ENCODE measurements around the gene PRDM8. TPM values are rescaled to one million over a fixed set of nuclear protein-coding genes. Genes with fewer than 3 reads are reported as not detected.

The PRDM8 gene
- total RNA-seq, 1 experiment from 2014 or later, result 0.26 TPM

- no peaks in the 10 kb centered on the region for H4K20me1 ChIP-seq (ENCODE audit: insufficient read depth)
- TF ChIP-seq CTCF (conservative IDR thresholded peaks at IDR 0.05), result no peak
- TF ChIP-seq EZH2 (IDR thresholded peaks at IDR 0.05; ENCODE audit: low read depth), result no peak
- H2AFZ ChIP-seq, result no peak overlapping the region
- no peaks in the 10 kb centered on the region for H3K4me1 ChIP-seq (replicated peaks; ENCODE audit: insufficient read depth)
- H3K27ac ChIP-seq, result no peak overlapping the region
- CTCF ChIA-PET, result no interaction called here
- POLR2A ChIA-PET (ENCODE audit: unreplicated experiment), result no interaction called here
- no peak for DNase-seq
- intact Hi-C loops (cut with micrococcal nuclease; ENCODE audit: unreplicated experiment), result no loop called here
- no peak overlapping the region for H3K4me2 ChIP-seq
- H3F3A ChIP-seq (ENCODE audit: insufficient read depth, low read depth), result no peaks in the 10 kb centered on the region
- no peaks in the 10 kb centered on the region for H3K9me3 ChIP-seq (ENCODE audit: insufficient read depth, low read depth)
- H3K9me2 ChIP-seq (ENCODE audit: insufficient read depth), result no peaks in the 10 kb centered on the region
- H3K36me3 ChIP-seq (ENCODE audit: low read depth), result no peaks in the 10 kb centered on the region
- H3K27me3 ChIP-seq (ENCODE audit: insufficient read depth, low read depth), result no peaks in the 10 kb centered on the region
- no peak overlapping the region for H3K4me3 ChIP-seq
- no peaks in the 10 kb centered on the region for H3K79me2 ChIP-seq (ENCODE audit: low read depth)
- no TSS peak for BruUV-seq (replicated peaks)
Observed at GRCh38 chr4:80196259-80196921, 913 bp upstream of the PRDM8 start.

GRCh38 chr4:80197601-80198440, 518 bp downstream of the PRDM8 start:
- BruUV-seq (replicated peaks), result no TSS peak
- H3F3A ChIP-seq (ENCODE audit: insufficient read depth, low read depth), result no peaks in the 10 kb centered on the region
- no peaks in the 10 kb centered on the region for H3K79me2 ChIP-seq (ENCODE audit: low read depth)
- H3K36me3 ChIP-seq (ENCODE audit: low read depth), result no peaks in the 10 kb centered on the region
- H3K4me3 ChIP-seq, result no peak overlapping the region
- POLR2A ChIA-PET (ENCODE audit: unreplicated experiment), result no interaction called here
- no peaks in the 10 kb centered on the region for H3K27me3 ChIP-seq (ENCODE audit: insufficient read depth, low read depth)
- H3K9me2 ChIP-seq (ENCODE audit: insufficient read depth), result no peaks in the 10 kb centered on the region
- intact Hi-C loops (cut with micrococcal nuclease; ENCODE audit: unreplicated experiment), result no loop called here
- H3K4me2 ChIP-seq, result no peak overlapping the region
- H2AFZ ChIP-seq, result no peak overlapping the region
- H3K4me1 ChIP-seq (replicated peaks; ENCODE audit: insufficient read depth), result no peaks in the 10 kb centered on the region
- TF ChIP-seq EZH2 (IDR thresholded peaks at IDR 0.05; ENCODE audit: low read depth), result no peak
- TF ChIP-seq CTCF (conservative IDR thresholded peaks at IDR 0.05), result no peak
- no peak for DNase-seq
- H4K20me1 ChIP-seq (ENCODE audit: insufficient read depth), result no peaks in the 10 kb centered on the region
- CTCF ChIA-PET, result no interaction called here
- H3K9me3 ChIP-seq (ENCODE audit: insufficient read depth, low read depth), result no peaks in the 10 kb centered on the region
- no peak overlapping the region for H3K27ac ChIP-seq

GRCh38 chr4:80198441-80198837, 1.1 kb downstream of the PRDM8 start:
- H3K27me3 ChIP-seq (ENCODE audit: insufficient read depth, low read depth), result no peaks in the 10 kb centered on the region
- no peaks in the 10 kb centered on the region for H3K9me3 ChIP-seq (ENCODE audit: insufficient read depth, low read depth)
- no peak overlapping the region for H3K4me2 ChIP-seq
- no peaks in the 10 kb centered on the region for H3K36me3 ChIP-seq (ENCODE audit: low read depth)
- POLR2A ChIA-PET (ENCODE audit: unreplicated experiment), result no interaction called here
- no peak for DNase-seq
- H3K27ac ChIP-seq, result no peak overlapping the region
- no peak for TF ChIP-seq EZH2 (IDR thresholded peaks at IDR 0.05; ENCODE audit: low read depth)
- no peak for TF ChIP-seq CTCF (conservative IDR thresholded peaks at IDR 0.05)
- no peaks in the 10 kb centered on the region for H3K79me2 ChIP-seq (ENCODE audit: low read depth)
- intact Hi-C loops (cut with micrococcal nuclease; ENCODE audit: unreplicated experiment), result no loop called here
- H3K9me2 ChIP-seq (ENCODE audit: insufficient read depth), result no peaks in the 10 kb centered on the region
- CTCF ChIA-PET, result interaction anchor here (0.6 kb wide), 1 partner anchor 693 kb away, joined by 3 read pairs; no protein-coding TSS in a partner anchor
- BruUV-seq (replicated peaks), result no TSS peak
- H3F3A ChIP-seq (ENCODE audit: insufficient read depth, low read depth), result no peaks in the 10 kb centered on the region
- no peak overlapping the region for H2AFZ ChIP-seq
- H3K4me1 ChIP-seq (replicated peaks; ENCODE audit: insufficient read depth), result no peaks in the 10 kb centered on the region
- no peaks in the 10 kb centered on the region for H4K20me1 ChIP-seq (ENCODE audit: insufficient read depth)
- no peak overlapping the region for H3K4me3 ChIP-seq
